K562 (cell line): Measurements from ENCODE around the gene DOK4. TPM values are rescaled to one million over a fixed set of nuclear protein-coding genes. Genes with fewer than 3 reads are reported as not detected.

Source experiments
- ASH1L ChIP-seq: fragments of 450-650 bp; IDR thresholded peaks from 2 replicates; pipeline ENCODE4 v1.6.1; 2018; ENCODE audit warnings: borderline replicate concordance, mild to moderate bottlenecking, low read depth; ENCODE audit not compliant: partially characterized antibody
- CREM ChIP-seq: IDR thresholded peaks from 2 replicates; pipeline ENCODE4 v1.6.1; 2014; ENCODE audit warnings: antibody characterized with exemption, low read depth
- FOS ChIP-seq: IDR thresholded peaks from 3 replicates; pipeline ENCODE4 v1.6.1; 2011; ENCODE audit not compliant: insufficient read length; ENCODE audit errors: extremely low read depth
- FOXJ2 ChIP-seq: fragments of 200-800 bp; sonication (Bioruptor generic); IDR thresholded peaks from 2 replicates; pipeline ENCODE4 v1.6.1; 2016; ENCODE audit warnings: missing genetic modification characterization, missing compliant biosample characterization
- FOXP1 ChIP-seq: sonication (generic); formaldehyde crosslinking; IDR thresholded peaks from 2 replicates; pipeline ENCODE4 v1.8.0; 2022; ENCODE audit warnings: mild to moderate bottlenecking, missing genetic modification reagents
- HLTF ChIP-seq: fragments of 450-650 bp; IDR thresholded peaks from 2 replicates; pipeline ENCODE4 v1.6.1; 2016
- KAT7 ChIP-seq: sonication (generic); formaldehyde crosslinking; IDR thresholded peaks from 2 replicates; pipeline ENCODE4 v1.8.0; 2022; ENCODE audit warnings: missing genetic modification reagents, mild to moderate bottlenecking, borderline replicate concordance
- MCM5 ChIP-seq: fragments of 450-650 bp; IDR thresholded peaks from 2 replicates; pipeline ENCODE4 v1.6.1; 2016; ENCODE audit warnings: low read depth
- MCM7 ChIP-seq, 2 experiments: fragments of 450-650 bp; IDR thresholded peaks; 2 replicates each; pipeline ENCODE4 v1.6.1; 2016 to 2018
- NR2F6 ChIP-seq: fragments of 450-650 bp; formaldehyde crosslinking; IDR thresholded peaks from 2 replicates; pipeline ENCODE4 v1.4.0; 2020; ENCODE audit warnings: mild to moderate bottlenecking
- POLR2AphosphoS5 ChIP-seq: IDR thresholded peaks from 2 replicates; pipeline ENCODE4 v1.6.1; 2011; ENCODE audit warnings: mild to moderate bottlenecking, low read depth, low read length, moderate library complexity; ENCODE audit not compliant: control insufficient read depth, insufficient read depth
- RCOR1 ChIP-seq, 2 experiments: IDR thresholded peaks; 2 replicates each; pipeline ENCODE4 v1.6.1; 2012; ENCODE audit warnings: low read depth in 2 of 2, low read length in 2 of 2, borderline replicate concordance in 1 of 2, improper control_type of control experiment in 1 of 2
- SIX5 ChIP-seq, 2 experiments: IDR thresholded peaks; 2 replicates each; pipeline ENCODE4 v1.6.1; 2011; ENCODE audit warnings: low read length in 2 of 2, borderline replicate concordance in 1 of 2, low read depth in 1 of 2, mild to moderate bottlenecking in 1 of 2, moderate library complexity in 1 of 2; ENCODE audit not compliant: insufficient read depth in 1 of 2
- TAF7 ChIP-seq: fragments of 450-650 bp; IDR thresholded peaks from 2 replicates; pipeline ENCODE4 v1.6.1; 2016; ENCODE audit warnings: missing genetic modification characterization, missing compliant biosample characterization
- TCF3 ChIP-seq: sonication (generic); formaldehyde crosslinking; IDR thresholded peaks from 2 replicates; pipeline ENCODE4 v1.4.0; 2020; ENCODE audit warnings: mild to moderate bottlenecking, missing genetic modification reagents
- YBX1 ChIP-seq: fragments of 450-650 bp; IDR thresholded peaks from 2 replicates; pipeline ENCODE4 v1.7.1; 2016; ENCODE audit warnings: mild to moderate bottlenecking
- ZKSCAN1 ChIP-seq: fragments of 150-350 bp; IDR thresholded peaks from 2 replicates; pipeline ENCODE4 v1.6.1; 2016; ENCODE audit warnings: low read depth, low read length
- ZNF699 ChIP-seq: fragments of 250-450 bp; sonication (Bioruptor Pico); IDR thresholded peaks from 2 replicates; pipeline ENCODE4 v1.8.0; 2021; ENCODE audit warnings: mild to moderate bottlenecking, moderate library complexity; ENCODE audit not compliant: insufficient replicate concordance
- polyA plus RNA-seq, 8 experiments: library from polyadenylated mRNA; depleted of rRNA in 4 of 8; stranded (reverse) in 5 of 8; unstranded in 3 of 8; fragments of >200 nt; fragmentation: Nextera tagmentation in 2 of 8; fragmentation: Illumina TruSeq in 1 of 8; extraction: Ambion mirVana in 2 of 8; extraction: Trizol in 1 of 8; gene quantifications; 2 replicates each; pipeline versions ENCODE4 v1.2.1 to v1.2.3, GENCODE V29; 2011 to 2014; ENCODE audit warnings: inconsistent platforms in 1 of 8, missing spikeins in 1 of 8
- total RNA-seq, 7 experiments: library from RNA; depleted of rRNA in 6 of 7; stranded (reverse); fragments of >200 nt in 6 of 7; fragmentation: Illumina TruSeq in 2 of 7; extraction: Trizol in 2 of 7; gene quantifications; 2 replicates each; pipeline versions ENCODE4 v1.2.1 to v1.2.3, GENCODE V29; 2011 to 2021; ENCODE audit warnings: low replicate concordance in 1 of 7
- TF ChIP-seq, protein P1 (sequence below): IDR thresholded peaks from 2 replicates; pipeline ENCODE4 v1.6.1; 2011; ENCODE audit not compliant: insufficient read length; ENCODE audit errors: extremely low read depth
- TF ChIP-seq, protein P2 (sequence below): IDR thresholded peaks from 2 replicates; pipeline ENCODE4 v1.6.1; 2011; ENCODE audit warnings: borderline replicate concordance, low read depth, mild to moderate bottlenecking, moderate library complexity, low read length; ENCODE audit not compliant: insufficient read depth, poor library complexity, severe bottlenecking
- TF ChIP-seq, protein P3 (sequence below): fragments of 450-650 bp; IDR thresholded peaks from 2 replicates; pipeline ENCODE4 v1.6.1; 2018; ENCODE audit warnings: mild to moderate bottlenecking, low read depth; ENCODE audit not compliant: partially characterized antibody
- TF ChIP-seq, protein P4 (sequence below): IDR thresholded peaks from 3 replicates; pipeline ENCODE4 v1.6.1; 2011; ENCODE audit warnings: borderline replicate concordance, mild to moderate bottlenecking, moderate library complexity; ENCODE audit not compliant: insufficient read length; ENCODE audit errors: extremely low read depth

The DOK4 gene
- total and polyA plus RNA-seq, 9 of the 15 experiments (the other 6 are each of a cell fraction or from before 2014, with no cell fraction given): 0.10 to 14.4 (median 8.3) TPM

DNA sequence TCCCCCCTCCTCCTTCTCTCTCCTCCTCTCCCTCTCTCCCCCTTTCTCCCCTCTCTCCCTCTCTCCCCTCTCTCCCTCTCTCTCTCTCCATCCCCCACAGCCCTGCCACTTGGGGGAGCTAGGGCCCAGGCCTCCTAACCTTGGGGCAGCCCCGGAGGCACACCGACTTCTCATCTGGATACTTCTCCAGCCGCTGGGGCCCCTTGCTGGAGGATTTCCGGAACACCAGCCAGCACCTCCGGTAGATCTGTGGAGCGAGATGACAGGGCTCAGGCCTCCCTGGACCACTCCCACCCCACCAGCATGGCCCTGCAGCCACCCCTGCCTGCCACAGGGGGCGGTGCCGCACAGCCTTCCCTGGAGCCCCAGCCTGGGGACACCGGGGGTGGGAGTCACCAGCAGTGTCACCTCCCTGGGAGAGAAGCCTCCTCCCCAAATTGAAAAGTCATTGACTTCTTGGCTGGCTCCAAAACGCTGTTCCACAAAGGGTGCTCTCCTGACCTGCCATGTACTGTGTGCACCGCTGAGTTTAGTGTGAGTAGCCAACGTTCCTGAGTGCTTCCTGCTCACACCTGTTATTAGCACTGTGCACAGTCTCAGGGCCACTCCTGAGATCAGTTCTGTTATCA is 10.5 kb downstream of the DOK4 start (continued):
- no peak for TF ChIP-seq TCF3
- no peak for TF ChIP-seq FOXJ2
- TF ChIP-seq FOS: no peak
- TF ChIP-seq FOXP1: peak; percentile 59; the same call in 1 of the 2 replicates
- no peak for TF ChIP-seq HLTF
- peak; percentile 11; the same call in 1 of the 2 replicates for TF ChIP-seq ZKSCAN1
- no peak for TF ChIP-seq ZNF699
- TF ChIP-seq CREM: peak; percentile 35; the same call in 1 of the 2 replicates
- TF ChIP-seq, protein P1, sequence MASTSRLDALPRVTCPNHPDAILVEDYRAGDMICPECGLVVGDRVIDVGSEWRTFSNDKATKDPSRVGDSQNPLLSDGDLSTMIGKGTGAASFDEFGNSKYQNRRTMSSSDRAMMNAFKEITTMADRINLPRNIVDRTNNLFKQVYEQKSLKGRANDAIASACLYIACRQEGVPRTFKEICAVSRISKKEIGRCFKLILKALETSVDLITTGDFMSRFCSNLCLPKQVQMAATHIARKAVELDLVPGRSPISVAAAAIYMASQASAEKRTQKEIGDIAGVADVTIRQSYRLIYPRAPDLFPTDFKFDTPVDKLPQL: no peak
- TF ChIP-seq ASH1L: no peak
- no peak for TF ChIP-seq TAF7 (tag)
- TF ChIP-seq, protein P2, sequence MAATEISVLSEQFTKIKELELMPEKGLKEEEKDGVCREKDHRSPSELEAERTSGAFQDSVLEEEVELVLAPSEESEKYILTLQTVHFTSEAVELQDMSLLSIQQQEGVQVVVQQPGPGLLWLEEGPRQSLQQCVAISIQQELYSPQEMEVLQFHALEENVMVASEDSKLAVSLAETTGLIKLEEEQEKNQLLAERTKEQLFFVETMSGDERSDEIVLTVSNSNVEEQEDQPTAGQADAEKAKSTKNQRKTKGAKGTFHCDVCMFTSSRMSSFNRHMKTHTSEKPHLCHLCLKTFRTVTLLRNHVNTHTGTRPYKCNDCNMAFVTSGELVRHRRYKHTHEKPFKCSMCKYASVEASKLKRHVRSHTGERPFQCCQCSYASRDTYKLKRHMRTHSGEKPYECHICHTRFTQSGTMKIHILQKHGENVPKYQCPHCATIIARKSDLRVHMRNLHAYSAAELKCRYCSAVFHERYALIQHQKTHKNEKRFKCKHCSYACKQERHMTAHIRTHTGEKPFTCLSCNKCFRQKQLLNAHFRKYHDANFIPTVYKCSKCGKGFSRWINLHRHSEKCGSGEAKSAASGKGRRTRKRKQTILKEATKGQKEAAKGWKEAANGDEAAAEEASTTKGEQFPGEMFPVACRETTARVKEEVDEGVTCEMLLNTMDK: peak; percentile 48
- TF ChIP-seq NR2F6 (CRISPR knock-in tag): no peak
- TF ChIP-seq, protein P3, sequence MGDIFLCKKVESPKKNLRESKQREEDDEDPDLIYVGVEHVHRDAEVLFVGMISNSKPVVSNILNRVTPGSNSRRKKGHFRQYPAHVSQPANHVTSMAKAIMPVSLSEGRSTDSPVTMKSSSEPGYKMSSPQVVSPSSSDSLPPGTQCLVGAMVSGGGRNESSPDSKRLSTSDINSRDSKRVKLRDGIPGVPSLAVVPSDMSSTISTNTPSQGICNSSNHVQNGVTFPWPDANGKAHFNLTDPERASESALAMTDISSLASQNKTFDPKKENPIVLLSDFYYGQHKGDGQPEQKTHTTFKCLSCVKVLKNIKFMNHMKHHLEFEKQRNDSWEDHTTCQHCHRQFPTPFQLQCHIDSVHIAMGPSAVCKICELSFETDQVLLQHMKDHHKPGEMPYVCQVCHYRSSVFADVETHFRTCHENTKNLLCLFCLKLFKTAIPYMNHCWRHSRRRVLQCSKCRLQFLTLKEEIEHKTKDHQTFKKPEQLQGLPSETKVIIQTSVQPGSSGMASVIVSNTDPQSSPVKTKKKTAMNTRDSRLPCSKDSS: no peak
- no peak for TF ChIP-seq YBX1
- no peak for TF ChIP-seq SIX5 (IDR thresholded peaks at IDR 0.05; ENCODE audit: borderline replicate concordance in 1 of 2, insufficient read depth in 1 of 2, low read depth in 1 of 2, low read length in 2 of 2)
- TF ChIP-seq RCOR1 (IDR thresholded peaks at IDR 0.05; ENCODE audit: borderline replicate concordance in 1 of 2, low read depth in 2 of 2, low read length in 2 of 2): peak in 1 of 2 experiments; percentile 64; a peak in 2 of 4 replicates
- TF ChIP-seq MCM7 (IDR thresholded peaks at IDR 0.05): no peak
- TF ChIP-seq, protein P4, sequence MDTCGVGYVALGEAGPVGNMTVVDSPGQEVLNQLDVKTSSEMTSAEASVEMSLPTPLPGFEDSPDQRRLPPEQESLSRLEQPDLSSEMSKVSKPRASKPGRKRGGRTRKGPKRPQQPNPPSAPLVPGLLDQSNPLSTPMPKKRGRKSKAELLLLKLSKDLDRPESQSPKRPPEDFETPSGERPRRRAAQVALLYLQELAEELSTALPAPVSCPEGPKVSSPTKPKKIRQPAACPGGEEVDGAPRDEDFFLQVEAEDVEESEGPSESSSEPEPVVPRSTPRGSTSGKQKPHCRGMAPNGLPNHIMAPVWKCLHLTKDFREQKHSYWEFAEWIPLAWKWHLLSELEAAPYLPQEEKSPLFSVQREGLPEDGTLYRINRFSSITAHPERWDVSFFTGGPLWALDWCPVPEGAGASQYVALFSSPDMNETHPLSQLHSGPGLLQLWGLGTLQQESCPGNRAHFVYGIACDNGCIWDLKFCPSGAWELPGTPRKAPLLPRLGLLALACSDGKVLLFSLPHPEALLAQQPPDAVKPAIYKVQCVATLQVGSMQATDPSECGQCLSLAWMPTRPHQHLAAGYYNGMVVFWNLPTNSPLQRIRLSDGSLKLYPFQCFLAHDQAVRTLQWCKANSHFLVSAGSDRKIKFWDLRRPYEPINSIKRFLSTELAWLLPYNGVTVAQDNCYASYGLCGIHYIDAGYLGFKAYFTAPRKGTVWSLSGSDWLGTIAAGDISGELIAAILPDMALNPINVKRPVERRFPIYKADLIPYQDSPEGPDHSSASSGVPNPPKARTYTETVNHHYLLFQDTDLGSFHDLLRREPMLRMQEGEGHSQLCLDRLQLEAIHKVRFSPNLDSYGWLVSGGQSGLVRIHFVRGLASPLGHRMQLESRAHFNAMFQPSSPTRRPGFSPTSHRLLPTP: no peak
- TF ChIP-seq MCM5: no peak
- TF ChIP-seq POLR2AphosphoS5: no peak
- TF ChIP-seq KAT7: no peak
